HG03571 (cell line): ENCODE results near the gene SIDT2.
"Not testable (repeated sequence)": the region's sequence is repeated elsewhere in the genome, so short reads cannot be mapped to it uniquely, and the experiment has no call there.

ENCODE experiments used
- ATAC-seq: cut with Tn5 transposase; IDR thresholded peaks from one replicate; pipeline ENCODE4 v1.9.1; 2021; ENCODE audit not compliant: unreplicated experiment

Gene SIDT2

GRCh38 chr11:117202386-117203068 lies 24.0 kb downstream of the SIDT2 start:
- no peak for ATAC-seq

- no peak for ATAC-seq
Measured at GRCh38 chr11:117203069-117203407, 24.5 kb downstream of the SIDT2 start.

GRCh38 chr11:117204283-117205080 lies 25.9 kb downstream of the SIDT2 start:
- ATAC-seq = no peak

GRCh38 chr11:117205211-117205818 lies 26.8 kb downstream of the SIDT2 start:
- ATAC-seq = no peak

- ATAC-seq = not testable (repeated sequence)
Measured at GRCh38 chr11:117206111-117206510, 27.6 kb downstream of the SIDT2 start.

- ATAC-seq = not testable (repeated sequence)
Measured at GRCh38 chr11:117206859-117207258, 28.3 kb downstream of the SIDT2 start.

- ATAC-seq = not testable (repeated sequence)
Measured at GRCh38 chr11:117207481-117207880, 28.9 kb downstream of the SIDT2 start.

GRCh38 chr11:117208710-117209109 lies 30.2 kb downstream of the SIDT2 start:
- ATAC-seq = not testable (repeated sequence)

- not testable (repeated sequence) for ATAC-seq
Measured at GRCh38 chr11:117209351-117210125, 31.0 kb downstream of the SIDT2 start.

- ATAC-seq = no peak
Measured at GRCh38 chr11:117210620-117211019, 32.1 kb downstream of the SIDT2 start.

- ATAC-seq = no peak
Measured at GRCh38 chr11:117212697-117213355, 34.3 kb downstream of the SIDT2 start.

GRCh38 chr11:117214404-117215110 lies 36.0 kb downstream of the SIDT2 start:
- no peak for ATAC-seq

- no peak for ATAC-seq
Measured at GRCh38 chr11:117217141-117218084, 38.9 kb downstream of the SIDT2 start.

GRCh38 chr11:117218133-117218915 lies 39.8 kb downstream of the SIDT2 start:
- no peak for ATAC-seq

- ATAC-seq = no peak
Measured at GRCh38 chr11:117219001-117219400, 40.5 kb downstream of the SIDT2 start.

- ATAC-seq = no peak
Measured at GRCh38 chr11:117219455-117219854, 40.9 kb downstream of the SIDT2 start.

GRCh38 chr11:117219995-117220394 lies 41.5 kb downstream of the SIDT2 start:
- no peak for ATAC-seq

GRCh38 chr11:117220568-117220967 lies 42.0 kb downstream of the SIDT2 start:
- no peak for ATAC-seq
